Measurements from ENCODE around the gene ZNF621.

Gene ZNF621

GRCh38 chr3:40576396-40576795 lies 51.6 kb downstream of the ZNF621 start:
- no peak for ATAC-seq
- DNase-seq (ENCODE audit: low spot score in 2 of 2) = no peak
- Mint-ChIP-seq H3K9me3 (no peaks in the 10 kb centered on the region), H3K4me1 (no peaks in the 10 kb centered on the region), H3K4me3 (no peak overlapping the region), H3K27ac (no peak overlapping the region), H3K36me3 (no peaks in the 10 kb centered on the region)

- Mint-ChIP-seq H3K4me1 (peaks cover 5% of the 10 kb centered on the region), H3K4me3 (no peak overlapping the region), H3K36me3 (no peaks in the 10 kb centered on the region), H3K9me3 (no peaks in the 10 kb centered on the region), H3K27ac (no peak overlapping the region)
- peak; percentile 69 for ATAC-seq
- peak; percentile 40 to 73 for DNase-seq (ENCODE audit: low spot score in 2 of 2)
Observed at GRCh38 chr3:40580494-40581091, 55.8 kb downstream of the ZNF621 start.

GRCh38 chr3:40581166-40581565 lies 56.4 kb downstream of the ZNF621 start:
- DNase-seq (ENCODE audit: low spot score in 2 of 2) = no peak
- Mint-ChIP-seq H3K4me3 (no peak overlapping the region), H3K4me1 (peaks cover 5% of the 10 kb centered on the region), H3K36me3 (no peaks in the 10 kb centered on the region), H3K27ac (no peak overlapping the region), H3K9me3 (no peaks in the 10 kb centered on the region)
- ATAC-seq = no peak

GRCh38 chr3:40582401-40583027 lies 57.8 kb downstream of the ZNF621 start:
- no peaks in the 10 kb centered on the region for H3K9me3 Mint-ChIP-seq
- H3K4me1 Mint-ChIP-seq = peaks cover 5% of the 10 kb centered on the region
- no peak overlapping the region for H3K27ac Mint-ChIP-seq
- no peaks in the 10 kb centered on the region for H3K36me3 Mint-ChIP-seq
- no peak overlapping the region for H3K4me3 Mint-ChIP-seq
- ATAC-seq (no peak), DNase-seq (ENCODE audit: low spot score in 2 of 2) (no peak)

GRCh38 chr3:40583691-40584090 lies 58.9 kb downstream of the ZNF621 start:
- no peaks in the 10 kb centered on the region for H3K9me3 Mint-ChIP-seq
- H3K4me3 Mint-ChIP-seq = no peak overlapping the region
- H3K36me3 Mint-ChIP-seq = no peaks in the 10 kb centered on the region
- no peak for ATAC-seq
- peaks cover 5% of the 10 kb centered on the region for H3K4me1 Mint-ChIP-seq
- H3K27ac Mint-ChIP-seq = no peak overlapping the region
- DNase-seq (ENCODE audit: low spot score in 2 of 2) = no peak

GRCh38 chr3:40584625-40585189 lies 59.9 kb downstream of the ZNF621 start:
- peak; percentile 75 for ATAC-seq
- DNase-seq (ENCODE audit: low spot score in 2 of 2) = peak; percentile 74 to 83
- H3K4me3 Mint-ChIP-seq = no peak overlapping the region
- H3K4me1 Mint-ChIP-seq = peaks cover 5% of the 10 kb centered on the region
- no peaks in the 10 kb centered on the region for H3K36me3 Mint-ChIP-seq
- H3K9me3 Mint-ChIP-seq = no peaks in the 10 kb centered on the region
- no peak overlapping the region for H3K27ac Mint-ChIP-seq

GRCh38 chr3:40585381-40586016 lies 60.7 kb downstream of the ZNF621 start:
- Mint-ChIP-seq H3K4me1 (peaks cover 5% of the 10 kb centered on the region), H3K27ac (no peak overlapping the region), H3K4me3 (no peak overlapping the region), H3K36me3 (no peaks in the 10 kb centered on the region), H3K9me3 (no peaks in the 10 kb centered on the region)
- DNase-seq (ENCODE audit: low spot score in 2 of 2) (no peak), ATAC-seq (peak; percentile 3)

- ATAC-seq (no peak), DNase-seq (ENCODE audit: low spot score in 2 of 2) (no peak)
- no peak overlapping the region for H3K27ac Mint-ChIP-seq
- no peak overlapping the region for H3K4me3 Mint-ChIP-seq
- no peaks in the 10 kb centered on the region for H3K9me3 Mint-ChIP-seq
- H3K4me1 Mint-ChIP-seq = peaks cover 5% of the 10 kb centered on the region
- no peaks in the 10 kb centered on the region for H3K36me3 Mint-ChIP-seq
Observed at GRCh38 chr3:40586901-40587300, 62.1 kb downstream of the ZNF621 start.

GRCh38 chr3:40588406-40588805 lies 63.6 kb downstream of the ZNF621 start:
- ATAC-seq (no peak), DNase-seq (ENCODE audit: low spot score in 2 of 2) (no peak)
- H3K36me3 Mint-ChIP-seq = no peaks in the 10 kb centered on the region
- H3K27ac Mint-ChIP-seq = no peak overlapping the region
- H3K4me1 Mint-ChIP-seq = peaks cover 5% of the 10 kb centered on the region
- no peaks in the 10 kb centered on the region for H3K9me3 Mint-ChIP-seq
- no peak overlapping the region for H3K4me3 Mint-ChIP-seq

All from stimulated activated effector memory CD8-positive, alpha-beta T cell treated with anti-CD3 and anti-CD28 coated beads, Interleukin-12 subunit alpha, Interleukin-12 subunit beta, amount 100 ng/mL, for 72 hours (primary cell).